B cell (primary cell): ENCODE results near the gene SNCAIP. TPM values are rescaled to one million over a fixed set of nuclear protein-coding genes. Genes with fewer than 3 reads are reported as not detected.

Source experiments
- ATAC-seq: fragments of 200-7000 bp; cut with Tn5 transposase; one replicate; pipeline ENCODE4 v1.10.0; 2021; ENCODE audit warnings: low read depth, mild to moderate bottlenecking, moderate number of reproducible peaks, moderate library complexity
- CTCF ChIA-PET: fragments of 350-600 bp; sonication (Branson Sonifier 250); formaldehyde crosslinking; loops from one replicate; lab custom pipeline; 2021; ENCODE audit warnings: antibody characterized with exemption, inconsistent platforms; lab: Charles Lee
- POLR2A ChIA-PET: fragments of 350-600 bp; sonication (Branson Sonifier 250); formaldehyde crosslinking; loops from one replicate; lab custom pipeline; 2021; ENCODE audit warnings: antibody characterized with exemption; lab: Charles Lee
- DNase-seq: peaks from one replicate; pipeline ENCODE4 v3.0.0; 2013
- H2AFZ ChIP-seq: 2 replicates; pipeline ENCODE4 v1.6.1; 2012; ENCODE audit warnings: mild to moderate bottlenecking, low read depth, low read length; ENCODE audit not compliant: insufficient read depth, poor library complexity, severe bottlenecking
- H3K27ac ChIP-seq, 2 donors: 1 replicate in 1 of 2; 2 replicates in 1 of 2; pipeline ENCODE4 v1.5.1; 2012 to 2013; ENCODE audit warnings: low read length in 2 of 2, mild to moderate bottlenecking in 2 of 2, moderate library complexity in 1 of 2
- H3K27me3 ChIP-seq, 4 experiments: fragments of 200-600 bp in 1 of 4; sonication (generic) in 1 of 4; replicated peaks in 1 of 4; 1 replicate in 2 of 4; 2 replicates in 2 of 4; pipeline versions ENCODE4 v1.6.1 to v1.7.0; 2013 to 2016; ENCODE audit warnings: low read length in 3 of 4, mild to moderate bottlenecking in 2 of 4, mixed read lengths in 1 of 4, moderate library complexity in 1 of 4; ENCODE audit not compliant: insufficient read depth in 4 of 4, control insufficient read depth in 3 of 4; ENCODE audit errors: control extremely low read depth in 1 of 4
- H3K36me3 ChIP-seq, 2 experiments: replicated peaks in 1 of 2; 1 replicate in 1 of 2; 2 replicates in 1 of 2; pipeline versions ENCODE4 v1.6.1 to v1.7.1; 2013; ENCODE audit warnings: low read length in 1 of 2; ENCODE audit not compliant: insufficient read depth in 2 of 2, control insufficient read depth in 1 of 2; ENCODE audit errors: control extremely low read depth in 1 of 2, extremely low read depth in 1 of 2
- H3K4me1 ChIP-seq, 2 donors: fragments of 200-600 bp in 1 of 2; sonication (generic) in 1 of 2; 1 replicate in 1 of 2; 2 replicates in 1 of 2; pipeline versions ENCODE4 v1.5.1 to v1.6.1; 2013 to 2017; ENCODE audit warnings: low read length in 2 of 2; ENCODE audit not compliant: control insufficient read depth in 2 of 2, insufficient read depth in 2 of 2
- H3K4me2 ChIP-seq: replicated peaks from 2 replicates; pipeline ENCODE3; 2012; ENCODE audit warnings: mild to moderate bottlenecking, low read depth, low read length; ENCODE audit not compliant: poor library complexity, severe bottlenecking
- H3K4me3 ChIP-seq, 5 experiments: fragments of 200-600 bp in 1 of 5; sonication (generic) in 1 of 5; 1 replicate in 3 of 5; 2 replicates in 2 of 5; pipeline versions ENCODE4 v1.5.1 to v1.7.0; 2011 to 2016; ENCODE audit warnings: low read length in 4 of 5, mild to moderate bottlenecking in 4 of 5, low read depth in 2 of 5, control low read depth in 1 of 5, moderate library complexity in 1 of 5; ENCODE audit not compliant: insufficient read depth in 1 of 5; ENCODE audit errors: control extremely low read depth in 1 of 5, extremely low read depth in 1 of 5
- H3K79me2 ChIP-seq: fragments of 200-600 bp; sonication (generic); one replicate; pipeline ENCODE4 v1.6.0; 2016; ENCODE audit warnings: low read length; ENCODE audit not compliant: control insufficient read depth, insufficient read depth
- H3K9ac ChIP-seq: fragments of 200-600 bp; sonication (generic); 2 replicates; pipeline ENCODE4 v1.6.1; 2017; ENCODE audit warnings: mild to moderate bottlenecking, low read length, moderate library complexity
- H3K9me3 ChIP-seq, 3 donors: one replicate each; pipeline versions ENCODE4 v1.6.1 to v1.7.1; 2013; ENCODE audit warnings: low read length in 2 of 3; ENCODE audit not compliant: control insufficient read depth in 2 of 3, insufficient read depth in 1 of 3; ENCODE audit errors: control extremely low read depth in 1 of 3
- H4K20me1 ChIP-seq: 2 replicates; pipeline ENCODE4 v1.6.0; 2012; ENCODE audit warnings: mild to moderate bottlenecking, low read length; ENCODE audit not compliant: insufficient read depth, control insufficient read depth, poor library complexity, severe bottlenecking
- H3K27ac Mint-ChIP-seq: one replicate; pipeline ENCODE4 v1.8.0; 2021; ENCODE audit warnings: mixed read lengths
- H3K27me3 Mint-ChIP-seq: one replicate; pipeline ENCODE4 v1.8.0; 2021; ENCODE audit warnings: mixed read lengths
- H3K4me1 Mint-ChIP-seq: one replicate; pipeline ENCODE4 v1.8.0; 2021; ENCODE audit warnings: mixed read lengths
- H3K4me3 Mint-ChIP-seq: one replicate; pipeline ENCODE4 v1.8.0; 2021; ENCODE audit warnings: mixed read lengths
- H3K9me3 Mint-ChIP-seq: one replicate; pipeline ENCODE4 v1.8.0; 2022; ENCODE audit warnings: mixed read lengths; ENCODE audit not compliant: insufficient read depth
- CTCF ChIP-seq: fragments of 200-600 bp; IDR thresholded peaks from one replicate; pipeline ENCODE4 v1.8.0; 2022; ENCODE audit warnings: antibody characterized with exemption, mild to moderate bottlenecking
- EZH2 ChIP-seq: IDR thresholded peaks from 2 replicates; pipeline ENCODE4 v1.6.1; 2012; ENCODE audit warnings: borderline replicate concordance, low read depth, mild to moderate bottlenecking, moderate library complexity, low read length; ENCODE audit not compliant: insufficient read depth, poor library complexity, severe bottlenecking
- WGBS: methylation state at CpG from one replicate; pipeline ENCODE4 v1.1.5; 2013; ENCODE audit warnings: missing lambda C conversion rate; ENCODE audit not compliant: insufficient coverage; 5-methylcytosine and 5-hydroxymethylcytosine counted together
- intact Hi-C: fragments of 100-400 bp; cut with micrococcal nuclease; formaldehyde crosslinking; loops from one replicate; pipeline ENCODE4 v1.10.0; 2022
- polyA plus RNA-seq: library from polyadenylated mRNA; depleted of rRNA; stranded (reverse); fragments of >200 nt; gene quantifications from 2 replicates; pipeline ENCODE4 v1.2.3, GENCODE V29; 2012
- total RNA-seq, 2 donors: library from RNA; stranded (reverse); fragments of 120-200 nt in 1 of 2; gene quantifications; 1 replicate in 1 of 2; 2 replicates in 1 of 2; pipeline versions ENCODE4 v1.2.3 to v1.2.4, GENCODE V29; 2013 to 2022

The SNCAIP gene
- total and polyA plus RNA-seq, 2 donors (not counting 1 experiment from before 2014, with no cell fraction given) = not detected

- DNase-seq (no peak), ATAC-seq (no peak)
- Mint-ChIP-seq H3K4me1 (no peaks in the 10 kb centered on the region), H3K4me3 (no peak overlapping the region), H3K9me3 (no peaks in the 10 kb centered on the region), H3K27ac (no peak overlapping the region), H3K27me3 (peaks cover 22% of the 10 kb centered on the region)
- H3K9ac ChIP-seq = no peak overlapping the region
- intact Hi-C loops = no loop called here
- CTCF ChIA-PET = interaction anchor here (1.0 kb wide), 1 partner anchor 10 kb away, joined by 3 read pairs; no protein-coding TSS in a partner anchor
- no peaks in the 10 kb centered on the region for H3K79me2 ChIP-seq
- no peaks in the 10 kb centered on the region for H3K36me3 ChIP-seq
- H3K4me1 ChIP-seq = no peaks in the 10 kb centered on the region
- TF ChIP-seq EZH2 = no peak
- no peaks in the 10 kb centered on the region for H3K27me3 ChIP-seq
- H2AFZ ChIP-seq = no peak overlapping the region
- no peak overlapping the region for H3K27ac ChIP-seq
- 71% methylated on average over 1 of the region's 1 CpG for WGBS
- no peaks in the 10 kb centered on the region for H3K9me3 ChIP-seq
- POLR2A ChIA-PET = no interaction called here
- H3K4me2 ChIP-seq = no peak overlapping the region
- H4K20me1 ChIP-seq = no peaks in the 10 kb centered on the region
- H3K4me3 ChIP-seq = no peak overlapping the region
These were observed 151.2 kb downstream of the SNCAIP start for GRCh38 chr5:122463221-122463620.

- no peak for DNase-seq
- peaks cover 18% of the 10 kb centered on the region for H3K27me3 Mint-ChIP-seq
- Histone ChIP-seq H2AFZ (no peak overlapping the region), H3K9ac (no peak overlapping the region), H3K27ac (no peak overlapping the region), H3K27me3 (peaks cover 0 to 2% (median 0%) of the 10 kb centered on the region in 4 experiments), H3K4me2 (no peak overlapping the region), H3K79me2 (no peaks in the 10 kb centered on the region), H3K4me3 (no peak overlapping the region), H3K4me1 (no peaks in the 10 kb centered on the region), H3K36me3 (no peaks in the 10 kb centered on the region), H4K20me1 (no peaks in the 10 kb centered on the region), H3K9me3 (no peaks in the 10 kb centered on the region)
- ChIA-PET POLR2A (no interaction called here), CTCF (no interaction called here)
- ATAC-seq = no peak
- H3K4me3 Mint-ChIP-seq = no peak overlapping the region
- H3K4me1 Mint-ChIP-seq = no peaks in the 10 kb centered on the region
- H3K9me3 Mint-ChIP-seq = no peaks in the 10 kb centered on the region
- no CpG with 5 or more reads among the region's 2 CpGs for WGBS
- intact Hi-C loops = no loop called here
- TF ChIP-seq EZH2 = no peak
- no peak for TF ChIP-seq CTCF
- no peak overlapping the region for H3K27ac Mint-ChIP-seq
These were observed 152.2 kb downstream of the SNCAIP start for GRCh38 chr5:122464191-122464590.
